ENCODE data around the gene SENP1. TPM values are rescaled to one million over a fixed set of nuclear protein-coding genes. Genes with fewer than 3 reads are reported as not detected.

Gene SENP1
- total RNA-seq, 1 experiment from 2014 or later = 49.5 TPM

- peaks cover 7% of the 10 kb centered on the region; the same call in 1 of the 2 replicates for H3K9me3 ChIP-seq (replicated peaks)
- no peak overlapping the region for H3K4me3 ChIP-seq
- peak; percentile 76 to 85 for DNase-seq (ENCODE audit: low read depth in 1 of 2, low spot score in 2 of 2)
- peaks cover 70% of the 10 kb centered on the region for H3K27me3 ChIP-seq (replicated peaks)
- H3K36me3 ChIP-seq = no peaks in the 10 kb centered on the region
- no peak overlapping the region for H3K27ac ChIP-seq
- no peaks in the 10 kb centered on the region for H3K4me1 ChIP-seq (replicated peaks)
These were observed 54.2 kb downstream of the SENP1 start for GRCh38 chr12:48051681-48052080.

- H3K36me3 ChIP-seq = no peaks in the 10 kb centered on the region
- DNase-seq (ENCODE audit: low read depth in 1 of 2, low spot score in 2 of 2) = peak; percentile 74 to 92
- H3K4me3 ChIP-seq = no peak overlapping the region
- H3K27me3 ChIP-seq (replicated peaks) = peaks cover 86% of the 10 kb centered on the region
- no peaks in the 10 kb centered on the region for H3K4me1 ChIP-seq (replicated peaks)
- peaks cover 7% of the 10 kb centered on the region; the same call in 1 of the 2 replicates for H3K9me3 ChIP-seq (replicated peaks)
- no peak overlapping the region for H3K27ac ChIP-seq
These were observed 55.7 kb downstream of the SENP1 start for GRCh38 chr12:48050174-48050573.

GRCh38 chr12:48045965-48046518 lies 59.8 kb downstream of the SENP1 start:
- H3K9me3 ChIP-seq (replicated peaks) = no peaks in the 10 kb centered on the region
- DNase-seq (ENCODE audit: low read depth in 1 of 2, low spot score in 2 of 2) = peak; percentile 68 to 79
- H3K27me3 ChIP-seq (replicated peaks) = peaks cover 93% of the 10 kb centered on the region
- H3K4me3 ChIP-seq = no peak overlapping the region
- no peaks in the 10 kb centered on the region for H3K4me1 ChIP-seq (replicated peaks)
- no peak overlapping the region for H3K27ac ChIP-seq
- no peaks in the 10 kb centered on the region for H3K36me3 ChIP-seq

GRCh38 chr12:48045061-48045846 lies 60.6 kb downstream of the SENP1 start:
- H3K4me3 ChIP-seq = no peak overlapping the region
- H3K4me1 ChIP-seq (replicated peaks) = no peaks in the 10 kb centered on the region
- peaks cover 92% of the 10 kb centered on the region for H3K27me3 ChIP-seq (replicated peaks)
- DNase-seq (ENCODE audit: low read depth in 1 of 2, low spot score in 2 of 2) = peak; percentile 75 to 94
- H3K36me3 ChIP-seq = no peaks in the 10 kb centered on the region
- no peaks in the 10 kb centered on the region for H3K9me3 ChIP-seq (replicated peaks)
- no peak overlapping the region for H3K27ac ChIP-seq

- H3K36me3 ChIP-seq = no peaks in the 10 kb centered on the region
- no peak overlapping the region for H3K4me3 ChIP-seq
- H3K27ac ChIP-seq = no peak overlapping the region
- no peaks in the 10 kb centered on the region for H3K4me1 ChIP-seq (replicated peaks)
- DNase-seq (ENCODE audit: low read depth in 1 of 2, low spot score in 2 of 2) = peak; percentile 77 to 90
- peaks cover 94% of the 10 kb centered on the region for H3K27me3 ChIP-seq (replicated peaks)
- no peaks in the 10 kb centered on the region for H3K9me3 ChIP-seq (replicated peaks)
These were observed 61.5 kb downstream of the SENP1 start for GRCh38 chr12:48044396-48044795.

GRCh38 chr12:48043771-48044170 lies 62.1 kb downstream of the SENP1 start:
- Histone ChIP-seq H3K4me3 (no peak overlapping the region), H3K27me3 (replicated peaks) (peaks cover 92% of the 10 kb centered on the region), H3K4me1 (replicated peaks) (no peaks in the 10 kb centered on the region), H3K27ac (no peak overlapping the region), H3K36me3 (no peaks in the 10 kb centered on the region), H3K9me3 (replicated peaks) (no peaks in the 10 kb centered on the region)
- DNase-seq (ENCODE audit: low read depth in 1 of 2, low spot score in 2 of 2) = peak; percentile 59 to 74

GRCh38 chr12:48041591-48042423 lies 64.1 kb downstream of the SENP1 start:
- Histone ChIP-seq H3K4me3 (no peak overlapping the region), H3K4me1 (replicated peaks) (no peaks in the 10 kb centered on the region), H3K27ac (no peak overlapping the region)

GRCh38 chr12:48040354-48040753 lies 65.5 kb downstream of the SENP1 start:
- no peaks in the 10 kb centered on the region for H3K36me3 ChIP-seq
- H3K4me1 ChIP-seq (replicated peaks) = no peaks in the 10 kb centered on the region
- no peak for DNase-seq (ENCODE audit: low read depth in 1 of 2, low spot score in 2 of 2)
- peaks cover 85% of the 10 kb centered on the region for H3K27me3 ChIP-seq (replicated peaks)
- H3K27ac ChIP-seq = no peak overlapping the region
- no peak overlapping the region for H3K4me3 ChIP-seq
- 0 out of 2 replicates have a peak, but pooled peaks cover 3% of the 10 kb centered on the region for H3K9me3 ChIP-seq (replicated peaks)

More at GRCh38 chr12:48041591-48042423, 64.1 kb downstream of the SENP1 start:
- Histone ChIP-seq H3K36me3 (no peaks in the 10 kb centered on the region), H3K9me3 (replicated peaks) (0 out of 2 replicates have a peak, but pooled peaks cover 3% of the 10 kb centered on the region), H3K27me3 (replicated peaks) (peaks cover 90% of the 10 kb centered on the region)
- peak; percentile 76 to 82 for DNase-seq (ENCODE audit: low read depth in 1 of 2, low spot score in 2 of 2)

GRCh38 chr12:48039151-48039550 lies 66.7 kb downstream of the SENP1 start:
- peaks cover 87% of the 10 kb centered on the region for H3K27me3 ChIP-seq (replicated peaks)

GRCh38 chr12:48038085-48038484 lies 67.8 kb downstream of the SENP1 start:
- Histone ChIP-seq H3K36me3 (no peaks in the 10 kb centered on the region), H3K4me3 (no peak overlapping the region), H3K27ac (no peak overlapping the region), H3K4me1 (replicated peaks) (no peaks in the 10 kb centered on the region), H3K9me3 (replicated peaks) (0 out of 2 replicates have a peak, but pooled peaks cover 3% of the 10 kb centered on the region), H3K27me3 (replicated peaks) (peaks cover 88% of the 10 kb centered on the region)
- DNase-seq (ENCODE audit: low read depth in 1 of 2, low spot score in 2 of 2) = peak in 1 of 2 experiments; percentile 78

More at GRCh38 chr12:48039151-48039550, 66.7 kb downstream of the SENP1 start:
- Histone ChIP-seq H3K4me1 (replicated peaks) (no peaks in the 10 kb centered on the region), H3K4me3 (no peak overlapping the region), H3K9me3 (replicated peaks) (0 out of 2 replicates have a peak, but pooled peaks cover 3% of the 10 kb centered on the region), H3K36me3 (no peaks in the 10 kb centered on the region), H3K27ac (no peak overlapping the region)
- DNase-seq (ENCODE audit: low read depth in 1 of 2, low spot score in 2 of 2) = peak in 1 of 2 experiments; percentile 87

GRCh38 chr12:48037267-48037915 lies 68.5 kb downstream of the SENP1 start:
- peak; percentile 76 to 96 for DNase-seq (ENCODE audit: low read depth in 1 of 2, low spot score in 2 of 2)
- no peaks in the 10 kb centered on the region for H3K36me3 ChIP-seq

GRCh38 chr12:48036818-48037217 lies 69.1 kb downstream of the SENP1 start:
- H3K27ac ChIP-seq = no peak overlapping the region
- H3K27me3 ChIP-seq (replicated peaks) = peaks cover 88% of the 10 kb centered on the region
- no peaks in the 10 kb centered on the region for H3K36me3 ChIP-seq
- H3K4me1 ChIP-seq (replicated peaks) = no peaks in the 10 kb centered on the region
- no peak overlapping the region for H3K4me3 ChIP-seq
- peak; percentile 73 to 92 for DNase-seq (ENCODE audit: low read depth in 1 of 2, low spot score in 2 of 2)
- 0 out of 2 replicates have a peak, but pooled peaks cover 3% of the 10 kb centered on the region for H3K9me3 ChIP-seq (replicated peaks)

More at GRCh38 chr12:48037267-48037915, 68.5 kb downstream of the SENP1 start:
- no peak overlapping the region for H3K4me3 ChIP-seq
- H3K9me3 ChIP-seq (replicated peaks) = 0 out of 2 replicates have a peak, but pooled peaks cover 3% of the 10 kb centered on the region
- H3K27ac ChIP-seq = no peak overlapping the region
- H3K27me3 ChIP-seq (replicated peaks) = peaks cover 88% of the 10 kb centered on the region
- no peaks in the 10 kb centered on the region for H3K4me1 ChIP-seq (replicated peaks)

Measured in SJSA1 (cell line).